Measurements from ENCODE around the gene CYP17A1. TPM values are rescaled to one million over a fixed set of nuclear protein-coding genes. Genes with fewer than 3 reads are reported as not detected.

CYP17A1 gene
- total RNA-seq, 1 donor from 2014 or later, result not detected

DNA sequence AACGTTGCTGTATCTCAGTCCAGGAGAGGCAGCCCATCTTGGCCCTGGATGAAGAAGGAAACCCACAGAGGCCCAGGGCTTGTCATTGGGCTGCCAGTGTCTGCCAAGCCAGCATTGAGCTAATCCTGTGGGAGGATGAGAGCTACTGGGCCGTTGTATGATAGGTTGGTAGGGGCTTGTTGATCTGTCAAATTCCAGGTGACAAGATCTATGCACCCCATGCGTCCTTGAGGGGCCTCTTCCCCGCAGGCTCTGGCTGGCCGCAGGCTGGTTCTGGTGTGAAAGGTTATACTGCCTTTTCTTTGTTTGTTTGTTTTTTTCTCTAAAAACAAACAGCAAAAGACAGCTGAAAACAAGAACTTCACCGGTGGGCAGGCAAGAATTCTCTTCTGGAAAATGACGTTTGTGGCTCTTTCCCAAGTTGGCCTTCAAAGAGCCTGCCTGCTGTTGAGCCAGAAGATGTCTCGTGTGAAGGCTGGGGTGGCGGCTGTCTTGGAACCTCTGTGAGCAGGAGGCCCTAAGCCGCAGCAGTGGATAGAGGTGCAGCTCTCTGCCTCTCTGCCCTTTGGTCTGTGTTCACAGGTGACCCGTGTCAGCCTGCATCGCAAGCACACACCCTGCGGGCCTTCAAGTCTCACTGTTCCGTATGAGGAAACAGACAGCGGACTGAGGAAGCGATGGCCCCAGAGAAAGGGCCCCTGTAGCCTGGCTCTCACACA is 23.3 kb downstream of the CYP17A1 start:
- peak overlapping the region; percentile 95 for H3K27ac Mint-ChIP-seq (ENCODE audit: unreplicated experiment)
- no peaks in the 10 kb centered on the region for H3K9me3 Mint-ChIP-seq (ENCODE audit: unreplicated experiment)
- no peak for DNase-seq (ENCODE audit: extremely low spot score, unreplicated experiment)
- no peaks in the 10 kb centered on the region for H3K27me3 Mint-ChIP-seq (ENCODE audit: unreplicated experiment)
- TF ChIP-seq, protein P1, sequence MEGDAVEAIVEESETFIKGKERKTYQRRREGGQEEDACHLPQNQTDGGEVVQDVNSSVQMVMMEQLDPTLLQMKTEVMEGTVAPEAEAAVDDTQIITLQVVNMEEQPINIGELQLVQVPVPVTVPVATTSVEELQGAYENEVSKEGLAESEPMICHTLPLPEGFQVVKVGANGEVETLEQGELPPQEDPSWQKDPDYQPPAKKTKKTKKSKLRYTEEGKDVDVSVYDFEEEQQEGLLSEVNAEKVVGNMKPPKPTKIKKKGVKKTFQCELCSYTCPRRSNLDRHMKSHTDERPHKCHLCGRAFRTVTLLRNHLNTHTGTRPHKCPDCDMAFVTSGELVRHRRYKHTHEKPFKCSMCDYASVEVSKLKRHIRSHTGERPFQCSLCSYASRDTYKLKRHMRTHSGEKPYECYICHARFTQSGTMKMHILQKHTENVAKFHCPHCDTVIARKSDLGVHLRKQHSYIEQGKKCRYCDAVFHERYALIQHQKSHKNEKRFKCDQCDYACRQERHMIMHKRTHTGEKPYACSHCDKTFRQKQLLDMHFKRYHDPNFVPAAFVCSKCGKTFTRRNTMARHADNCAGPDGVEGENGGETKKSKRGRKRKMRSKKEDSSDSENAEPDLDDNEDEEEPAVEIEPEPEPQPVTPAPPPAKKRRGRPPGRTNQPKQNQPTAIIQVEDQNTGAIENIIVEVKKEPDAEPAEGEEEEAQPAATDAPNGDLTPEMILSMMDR (IDR thresholded peaks at IDR 0.05), result no peak
- H3K4me1 Mint-ChIP-seq (ENCODE audit: unreplicated experiment), result peaks cover 38% of the 10 kb centered on the region
- peaks cover 26% of the 10 kb centered on the region for H3K36me3 Mint-ChIP-seq (ENCODE audit: unreplicated experiment)
- no peak overlapping the region for H3K4me3 Mint-ChIP-seq (ENCODE audit: unreplicated experiment)

DNA sequence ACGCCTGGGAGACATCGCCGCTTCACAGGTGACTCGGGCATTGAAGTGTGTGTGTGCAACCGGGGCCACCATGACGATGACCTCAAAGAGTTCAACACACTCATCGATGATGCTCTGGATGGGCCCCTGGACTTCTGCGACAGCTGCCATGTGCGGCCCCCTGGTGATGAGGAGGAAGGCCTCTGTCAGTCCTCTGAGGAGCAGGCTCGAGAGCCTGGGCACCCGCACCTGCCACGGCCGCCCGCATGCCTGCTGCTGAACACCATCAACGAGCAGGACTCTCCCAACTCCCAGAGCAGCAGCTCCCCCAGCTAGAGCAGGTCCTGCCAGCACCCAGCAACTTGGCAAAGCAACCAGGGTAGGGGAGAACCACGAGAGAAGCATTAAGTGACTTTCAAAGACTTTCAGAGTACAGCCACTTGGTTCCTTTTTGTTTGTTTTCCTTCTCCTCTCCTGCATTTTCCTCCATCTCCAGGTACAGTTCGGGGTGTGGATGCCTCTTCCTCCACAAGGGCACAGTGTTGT is 24.1 kb downstream of the CYP17A1 start:
- DNase-seq (ENCODE audit: extremely low spot score, unreplicated experiment), result no peak
- no peaks in the 10 kb centered on the region for H3K27me3 Mint-ChIP-seq (ENCODE audit: unreplicated experiment)
- peaks cover 32% of the 10 kb centered on the region for H3K36me3 Mint-ChIP-seq (ENCODE audit: unreplicated experiment)
- TF ChIP-seq, protein P1 (IDR thresholded peaks at IDR 0.05), result no peak
- no peak overlapping the region for H3K27ac Mint-ChIP-seq (ENCODE audit: unreplicated experiment)
- H3K4me3 Mint-ChIP-seq (ENCODE audit: unreplicated experiment), result no peak overlapping the region
- peaks cover 45% of the 10 kb centered on the region for H3K4me1 Mint-ChIP-seq (ENCODE audit: unreplicated experiment)
- H3K9me3 Mint-ChIP-seq (ENCODE audit: unreplicated experiment), result no peaks in the 10 kb centered on the region

DNA sequence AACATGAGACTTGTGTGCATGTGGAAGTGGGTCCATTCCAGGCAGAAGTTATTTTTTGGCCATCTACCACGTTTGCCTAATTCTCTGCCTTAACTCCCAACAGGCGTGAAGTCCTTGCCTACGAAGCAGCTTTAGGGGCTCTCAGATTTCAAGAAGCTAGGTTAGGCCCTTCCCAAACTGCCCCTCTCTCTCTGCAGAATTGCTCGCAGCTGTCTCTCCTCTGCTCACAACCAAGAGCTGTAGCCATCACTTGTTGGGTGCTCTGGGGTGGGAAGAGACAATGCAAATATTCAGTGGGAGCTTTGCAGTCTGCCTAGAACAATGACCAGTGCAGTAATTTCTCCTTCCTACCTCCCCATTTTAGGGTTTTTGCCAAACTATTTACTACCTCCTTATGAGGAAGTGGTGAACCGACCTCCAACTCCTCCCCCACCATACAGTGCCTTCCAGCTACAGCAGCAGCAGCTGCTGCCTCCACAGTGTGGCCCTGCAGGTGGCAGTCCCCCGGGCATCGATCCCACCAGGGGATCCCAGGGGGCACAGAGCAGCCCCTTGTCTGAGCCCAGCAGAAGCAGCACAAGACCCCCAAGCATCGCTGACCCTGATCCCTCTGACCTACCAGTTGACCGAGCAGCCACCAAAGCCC is 24.9 kb downstream of the CYP17A1 start:
- no peaks in the 10 kb centered on the region for H3K9me3 Mint-ChIP-seq (ENCODE audit: unreplicated experiment)
- H3K27ac Mint-ChIP-seq (ENCODE audit: unreplicated experiment), result no peak overlapping the region
- no peak for DNase-seq (ENCODE audit: extremely low spot score, unreplicated experiment)
- no peaks in the 10 kb centered on the region for H3K27me3 Mint-ChIP-seq (ENCODE audit: unreplicated experiment)
- TF ChIP-seq, protein P1 (IDR thresholded peaks at IDR 0.05), result no peak
- peaks cover 45% of the 10 kb centered on the region for H3K4me1 Mint-ChIP-seq (ENCODE audit: unreplicated experiment)
- no peak overlapping the region for H3K4me3 Mint-ChIP-seq (ENCODE audit: unreplicated experiment)
- H3K36me3 Mint-ChIP-seq (ENCODE audit: unreplicated experiment), result peaks cover 32% of the 10 kb centered on the region

DNA sequence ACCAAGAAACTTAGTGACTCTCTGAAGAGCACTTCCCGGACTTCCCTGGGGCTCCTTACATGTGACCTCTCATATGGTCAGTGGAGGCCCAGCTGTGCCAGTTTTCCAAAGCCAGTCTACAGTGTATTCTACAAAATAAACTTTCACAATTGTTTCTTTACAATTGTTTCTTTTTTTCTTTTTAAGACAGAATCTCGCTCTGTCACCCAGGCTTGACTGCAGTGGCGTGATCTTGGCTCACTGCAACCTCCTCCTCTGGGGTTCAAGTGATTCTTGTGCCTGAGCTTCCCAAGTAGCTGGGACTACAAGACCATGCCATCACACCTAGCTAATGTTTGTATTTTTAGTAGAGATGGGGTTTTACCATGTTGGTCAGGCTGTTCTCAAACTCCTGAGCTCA is 25.9 kb downstream of the CYP17A1 start:
- TF ChIP-seq, protein P1 (IDR thresholded peaks at IDR 0.05), result no peak
- H3K4me1 Mint-ChIP-seq (ENCODE audit: unreplicated experiment), result peaks cover 49% of the 10 kb centered on the region
- no peak for DNase-seq (ENCODE audit: extremely low spot score, unreplicated experiment)
- no peaks in the 10 kb centered on the region for H3K27me3 Mint-ChIP-seq (ENCODE audit: unreplicated experiment)
- peaks cover 38% of the 10 kb centered on the region for H3K36me3 Mint-ChIP-seq (ENCODE audit: unreplicated experiment)
- no peak overlapping the region for H3K27ac Mint-ChIP-seq (ENCODE audit: unreplicated experiment)
- H3K4me3 Mint-ChIP-seq (ENCODE audit: unreplicated experiment), result no peak overlapping the region
- no peaks in the 10 kb centered on the region for H3K9me3 Mint-ChIP-seq (ENCODE audit: unreplicated experiment)

DNA sequence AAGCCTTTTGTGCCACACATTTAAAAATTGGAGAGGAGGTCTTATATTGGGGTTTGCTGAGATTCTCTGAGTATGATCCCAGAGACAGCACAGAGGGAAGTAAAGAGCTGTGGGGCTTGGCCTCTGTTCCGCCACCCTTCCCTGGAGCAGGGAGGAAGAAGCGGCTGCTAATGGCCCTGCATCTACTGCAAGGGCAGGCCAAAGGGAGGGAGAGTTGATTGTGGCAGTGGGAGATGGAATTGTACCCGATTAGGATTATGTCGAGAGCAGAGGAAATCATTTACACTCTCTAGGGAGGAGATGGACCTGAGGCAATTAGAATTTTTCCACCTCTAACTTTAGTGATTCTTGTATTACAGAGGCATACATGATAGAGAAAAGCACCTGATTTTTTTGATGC is 28.8 kb downstream of the CYP17A1 start:
- peaks cover 4% of the 10 kb centered on the region for H3K9me3 Mint-ChIP-seq (ENCODE audit: unreplicated experiment)
- peaks cover 37% of the 10 kb centered on the region for H3K36me3 Mint-ChIP-seq (ENCODE audit: unreplicated experiment)
- peaks cover 34% of the 10 kb centered on the region for H3K4me1 Mint-ChIP-seq (ENCODE audit: unreplicated experiment)
- no peak overlapping the region for H3K4me3 Mint-ChIP-seq (ENCODE audit: unreplicated experiment)
- no peak for DNase-seq (ENCODE audit: extremely low spot score, unreplicated experiment)
- H3K27ac Mint-ChIP-seq (ENCODE audit: unreplicated experiment), result peak overlapping the region; percentile 75
- no peaks in the 10 kb centered on the region for H3K27me3 Mint-ChIP-seq (ENCODE audit: unreplicated experiment)
- TF ChIP-seq, protein P1 (IDR thresholded peaks at IDR 0.05), result no peak

All from osteocyte (in vitro differentiated cells).